A673 (cell line): Measurements from ENCODE around the gene HLA-DRB1.

Experiments
- EZH2 ChIP-seq: fragments of 200-600 bp; sonication (generic); IDR thresholded peaks from 2 replicates; pipeline ENCODE4 v1.6.1; 2017; ENCODE audit warnings: borderline replicate concordance, low read depth, mild to moderate bottlenecking, mixed read lengths, antibody characterized with exemption, low read length; ENCODE audit not compliant: poor library complexity, severe bottlenecking
- TF ChIP-seq, protein P1 (sequence below): fragments of 300-800, 200-600 bp; sonication (generic); conservative IDR thresholded peaks from 2 replicates; pipeline ENCODE4 v1.5.1; 2017; ENCODE audit warnings: low read depth, mild to moderate bottlenecking, antibody characterized with exemption, low read length, moderate library complexity, mixed read lengths

GRCh38 chr6:32529697-32530430 lies 59.8 kb downstream of the HLA-DRB1 start, which contains the start of gene HLA-DRB5:
- TF ChIP-seq, protein P1, sequence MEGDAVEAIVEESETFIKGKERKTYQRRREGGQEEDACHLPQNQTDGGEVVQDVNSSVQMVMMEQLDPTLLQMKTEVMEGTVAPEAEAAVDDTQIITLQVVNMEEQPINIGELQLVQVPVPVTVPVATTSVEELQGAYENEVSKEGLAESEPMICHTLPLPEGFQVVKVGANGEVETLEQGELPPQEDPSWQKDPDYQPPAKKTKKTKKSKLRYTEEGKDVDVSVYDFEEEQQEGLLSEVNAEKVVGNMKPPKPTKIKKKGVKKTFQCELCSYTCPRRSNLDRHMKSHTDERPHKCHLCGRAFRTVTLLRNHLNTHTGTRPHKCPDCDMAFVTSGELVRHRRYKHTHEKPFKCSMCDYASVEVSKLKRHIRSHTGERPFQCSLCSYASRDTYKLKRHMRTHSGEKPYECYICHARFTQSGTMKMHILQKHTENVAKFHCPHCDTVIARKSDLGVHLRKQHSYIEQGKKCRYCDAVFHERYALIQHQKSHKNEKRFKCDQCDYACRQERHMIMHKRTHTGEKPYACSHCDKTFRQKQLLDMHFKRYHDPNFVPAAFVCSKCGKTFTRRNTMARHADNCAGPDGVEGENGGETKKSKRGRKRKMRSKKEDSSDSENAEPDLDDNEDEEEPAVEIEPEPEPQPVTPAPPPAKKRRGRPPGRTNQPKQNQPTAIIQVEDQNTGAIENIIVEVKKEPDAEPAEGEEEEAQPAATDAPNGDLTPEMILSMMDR = no peak
- no peak for TF ChIP-seq EZH2
